ENCODE results near the gene PLTP.
A peak's percentile ranks its signal among the peaks of the same experiment; 100 is the strongest.
"Not testable (repeated sequence)": the region's sequence is repeated elsewhere in the genome, so short reads cannot be mapped to it uniquely, and the experiment has no call there.

Gene PLTP

GRCh38 chr20:45944151-45944964, 32.4 kb upstream of the PLTP start:
- peak; percentile 76 to 80 for DNase-seq

- DNase-seq: no peak
Measured at GRCh38 chr20:45943613-45944012, 31.7 kb upstream of the PLTP start.

GRCh38 chr20:45940469-45940868, 28.5 kb upstream of the PLTP start:
- DNase-seq: no peak

- DNase-seq: no peak
Measured at GRCh38 chr20:45940053-45940452, 28.1 kb upstream of the PLTP start.

GRCh38 chr20:45938727-45939438, 26.9 kb upstream of the PLTP start:
- no peak for DNase-seq

GRCh38 chr20:45937765-45938164, 25.8 kb upstream of the PLTP start:
- no peak for DNase-seq

GRCh38 chr20:45935416-45936046, 23.6 kb upstream of the PLTP start:
- no peak for DNase-seq

- DNase-seq: peak; percentile 94 to 99
Measured at GRCh38 chr20:45934586-45935415, 22.8 kb upstream of the PLTP start, which contains the start of gene PCIF1. Gene PCIF1 (plus strand): TSS chr20:45934683. CDS start chr20:45939000, 4,317 bp downstream.

- DNase-seq: no peak
Measured at GRCh38 chr20:45934046-45934585, 22.2 kb upstream of the PLTP start.

GRCh38 chr20:45933266-45934045, 21.5 kb upstream of the PLTP start:
- peak in 1 of 2 donors; percentile 35 for DNase-seq

GRCh38 chr20:45931680-45932079, 19.7 kb upstream of the PLTP start:
- not testable (repeated sequence) for DNase-seq

- DNase-seq: no peak
Measured at GRCh38 chr20:45927071-45927878, 15.3 kb upstream of the PLTP start.

GRCh38 chr20:45926731-45927070, 14.7 kb upstream of the PLTP start:
- no peak for DNase-seq

GRCh38 chr20:45925821-45926506, 14.0 kb upstream of the PLTP start:
- no peak for DNase-seq

GRCh38 chr20:45924391-45925261, 12.7 kb upstream of the PLTP start:
- peak; percentile 38 to 47 for DNase-seq

GRCh38 chr20:45921337-45922189, 9.6 kb upstream of the PLTP start:
- DNase-seq: no peak

GRCh38 chr20:45920462-45921336, 8.7 kb upstream of the PLTP start:
- peak; percentile 79 to 90 for DNase-seq

All from inflammatory macrophage treated with lipopolysaccharide for 1 hour (primary cell).